Stomach (tissue), 9 donors: ENCODE data around the gene PRRX1. TPM values are rescaled to one million over a fixed set of nuclear protein-coding genes. Genes with fewer than 3 reads are reported as not detected.

Source experiments
- DNase-seq, 2 donors: peaks; one replicate each; pipeline versions ENCODE4 v3.0.0 to v3.0.0-alpha.2; 2013 to 2019
- H3K27ac ChIP-seq, 5 donors: fragments of 200-600 bp in 4 of 5; sonication (generic) in 4 of 5; one replicate each; pipeline ENCODE4 v1.5.1; 2013 to 2019; ENCODE audit warnings: mild to moderate bottlenecking in 1 of 5, moderate library complexity in 1 of 5
- H3K27me3 ChIP-seq, 3 donors: fragments of 200-600 bp; sonication (generic); one replicate each; pipeline ENCODE4 v1.5.1; 2017 to 2019; ENCODE audit warnings: mixed run types in 1 of 3
- H3K36me3 ChIP-seq, 4 donors: fragments of 200-600 bp; sonication (generic); 1 replicate in 3 of 4; 2 replicates in 1 of 4; pipeline ENCODE4 v1.5.1; 2016 to 2019
- H3K4me1 ChIP-seq, 4 donors: fragments of 200-600 bp; sonication (generic); one replicate each; pipeline ENCODE4 v1.5.1; 2016 to 2019
- H3K4me3 ChIP-seq, 4 donors: fragments of 200-600 bp; sonication (generic) in 3 of 4; one replicate each; pipeline ENCODE4 v1.5.1; 2016 to 2019; ENCODE audit warnings: mild to moderate bottlenecking in 1 of 4
- H3K9me3 ChIP-seq, 4 donors: fragments of 200-600 bp; sonication (generic); one replicate each; pipeline ENCODE4 v1.5.1; 2016 to 2019
- CTCF ChIP-seq, 7 experiments: fragments of 450-650 bp in 4 of 7; fragments of 200-600 bp in 3 of 7; sonication (generic) in 3 of 7; IDR thresholded peaks; one replicate each; pipeline ENCODE4 v1.5.1; 2016 to 2019; ENCODE audit warnings: antibody characterized with exemption in 7 of 7, control low read depth in 2 of 7, mild to moderate bottlenecking in 1 of 7
- EP300 ChIP-seq: sonication (generic); formaldehyde crosslinking; IDR thresholded peaks from one replicate; pipeline ENCODE4 v1.6.1; 2017; ENCODE audit warnings: antibody characterized with exemption
- POLR2A ChIP-seq, 4 donors: fragments of 450-650 bp; IDR thresholded peaks; one replicate each; pipeline ENCODE4 v1.6.1; 2016; ENCODE audit warnings: antibody characterized with exemption in 4 of 4, control low read depth in 2 of 4, mild to moderate bottlenecking in 1 of 4, moderate library complexity in 1 of 4
- POLR2AphosphoS5 ChIP-seq, 3 donors: sonication (generic); formaldehyde crosslinking; IDR thresholded peaks; one replicate each; pipeline ENCODE4 v1.6.1; 2016; ENCODE audit warnings: antibody characterized with exemption in 3 of 3
- WGBS, 5 donors: extraction: QIAGEN DNeasy Blood & Tissue Kit in 3 of 5; methylation state at CpG; one replicate each; pipeline versions ENCODE4 v1.1.5 to v1.1.7; 2013 to 2018; 5-methylcytosine and 5-hydroxymethylcytosine counted together
- intact Hi-C: fragments of 100-400 bp; cut with DNase I; formaldehyde crosslinking; loops from one replicate; pipeline ENCODE4 v1.15.1; 2023; ENCODE audit warnings: low total_unique reads
- polyA plus RNA-seq, 3 donors: library from polyadenylated mRNA; stranded (reverse); fragments of 200-250 nt; gene quantifications; one replicate each; pipeline ENCODE4 v1.2.3, GENCODE V29; 2013
- total RNA-seq, 5 donors: library from RNA; depleted of rRNA; stranded (reverse); fragments of >200 nt; gene quantifications; one replicate each; pipeline versions ENCODE4 v1.1.0 to v1.2.3, GENCODE V29; 2014 to 2016
- donor health status: healthy with polysubstance abuse.
- donor health status: Bipolar disorder and iron deficiency.
- donor health status: healthy.

The PRRX1 gene
- total and polyA plus RNA-seq, 8 donors, result 0.45 to 8.3 (median 1.3) TPM

DNA sequence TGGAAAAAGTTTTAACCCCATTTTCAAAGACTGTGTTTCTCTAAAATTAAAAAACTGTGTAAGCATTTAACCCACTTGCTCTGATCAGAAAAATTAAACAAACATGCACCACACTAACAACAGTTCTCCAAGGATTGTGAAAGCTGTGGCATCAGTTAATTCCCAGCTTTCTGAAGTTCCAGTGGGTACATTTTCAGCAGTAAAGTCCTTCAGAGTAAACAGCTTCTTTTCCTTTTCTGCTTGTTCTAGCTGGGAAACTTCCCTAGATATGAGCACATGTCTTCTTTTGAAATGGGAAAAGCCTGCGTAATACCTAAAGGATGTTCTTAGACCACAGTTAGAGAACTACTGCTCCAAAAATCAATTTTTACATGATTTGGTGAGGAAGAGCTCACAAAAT is 11.1 kb downstream of the PRRX1 start:
- no peaks in the 10 kb centered on the region for H3K9me3 ChIP-seq
- TF ChIP-seq POLR2A (IDR thresholded peaks at IDR 0.05), result no peak
- TF ChIP-seq EP300, result no peak
- no peak for TF ChIP-seq CTCF (IDR thresholded peaks at IDR 0.05)
- no peak for TF ChIP-seq POLR2AphosphoS5 (IDR thresholded peaks at IDR 0.05)
- DNase-seq, result no peak
- H3K27me3 ChIP-seq, result peaks cover 8 to 39% (median 13%) of the 10 kb centered on the region in 3 donors
- H3K36me3 ChIP-seq, result no peaks in the 10 kb centered on the region
- peaks cover 0 to 8% (median 0%) of the 10 kb centered on the region in 4 donors for H3K4me1 ChIP-seq
- H3K27ac ChIP-seq, result no peak overlapping the region
- H3K4me3 ChIP-seq, result no peak overlapping the region
- intact Hi-C loops, result no loop called here
- WGBS, 5 donors, result 88 to 97% (median 91%) methylated on average over 1 of the region's 1 CpG

- Histone ChIP-seq H3K4me1 (peaks cover 0 to 7% (median 0%) of the 10 kb centered on the region in 4 donors), H3K9me3 (no peaks in the 10 kb centered on the region), H3K36me3 (no peaks in the 10 kb centered on the region), H3K27ac (peak overlapping the region in 1 of 5 donors; percentile 1), H3K4me3 (no peak overlapping the region), H3K27me3 (peaks cover 5 to 30% (median 6%) of the 10 kb centered on the region in 3 donors)
- intact Hi-C loops, result no loop called here
- no peak for TF ChIP-seq CTCF (IDR thresholded peaks at IDR 0.05)
- TF ChIP-seq EP300, result no peak
- TF ChIP-seq POLR2AphosphoS5 (IDR thresholded peaks at IDR 0.05), result no peak
- no peak for TF ChIP-seq POLR2A (IDR thresholded peaks at IDR 0.05)
- DNase-seq, result no peak
Observed at GRCh38 chr1:170675865-170676264, 11.9 kb downstream of the PRRX1 start.

- DNase-seq, result no peak
- Histone ChIP-seq H3K36me3 (no peaks in the 10 kb centered on the region), H3K27ac (no peak overlapping the region), H3K4me1 (no peaks in the 10 kb centered on the region), H3K27me3 (peaks cover 0 to 22% (median 0%) of the 10 kb centered on the region in 3 donors), H3K9me3 (no peaks in the 10 kb centered on the region), H3K4me3 (no peak overlapping the region)
- no peak for TF ChIP-seq POLR2A (IDR thresholded peaks at IDR 0.05)
- TF ChIP-seq CTCF (IDR thresholded peaks at IDR 0.05), result no peak
- TF ChIP-seq POLR2AphosphoS5 (IDR thresholded peaks at IDR 0.05), result no peak
- intact Hi-C loops, result no loop called here
Observed at GRCh38 chr1:170676628-170677027, 12.7 kb downstream of the PRRX1 start.

DNA sequence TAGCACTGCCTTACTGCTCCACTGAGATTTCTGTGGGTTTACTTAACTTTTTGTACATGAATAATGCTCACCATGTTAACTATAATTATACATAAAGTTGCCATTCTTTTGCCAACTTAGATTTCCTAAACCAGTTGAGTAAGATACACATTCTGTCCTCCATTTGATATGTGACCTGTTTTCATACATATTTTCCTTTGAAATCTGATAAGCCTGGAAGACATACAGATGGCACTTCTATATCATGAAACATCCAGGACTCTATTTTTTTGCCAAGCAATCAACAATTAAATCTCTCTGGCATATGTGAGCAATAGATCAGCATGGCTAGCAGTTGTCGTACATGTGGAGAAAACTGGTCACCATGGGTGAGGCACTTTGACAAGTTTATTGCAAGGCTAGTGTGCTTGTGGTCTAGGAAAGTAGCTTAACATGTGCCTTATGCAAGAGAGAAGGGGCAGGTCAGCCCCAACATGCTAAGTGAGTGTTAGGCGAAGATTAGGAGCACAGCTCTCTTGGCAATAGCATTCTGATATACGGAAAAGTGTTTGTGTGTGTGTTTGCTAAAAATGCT is 14.2 kb downstream of the PRRX1 start:
- 74 to 83% (median 81%) methylated on average over 3 of the region's 3 CpGs for WGBS, 5 donors
- H3K27ac ChIP-seq, result no peak overlapping the region
- H3K9me3 ChIP-seq, result no peaks in the 10 kb centered on the region
- H3K36me3 ChIP-seq, result no peaks in the 10 kb centered on the region
- H3K27me3 ChIP-seq, result peaks cover 0 to 9% (median 0%) of the 10 kb centered on the region in 3 donors
- no peak for DNase-seq
- H3K4me3 ChIP-seq, result no peak overlapping the region
- TF ChIP-seq POLR2A (IDR thresholded peaks at IDR 0.05) (no peak), POLR2AphosphoS5 (IDR thresholded peaks at IDR 0.05) (no peak), EP300 (no peak), CTCF (IDR thresholded peaks at IDR 0.05) (no peak)
- intact Hi-C loops, result no loop called here
- no peaks in the 10 kb centered on the region for H3K4me1 ChIP-seq
